ENCODE data around the gene PER3.

Gene PER3

GRCh38 chr1:7839526-7839925 is 55.4 kb downstream of the PER3 start:
- no peak for DNase-seq

GRCh38 chr1:7842517-7842916 is 58.4 kb downstream of the PER3 start:
- DNase-seq, result no peak

GRCh38 chr1:7845761-7846160 is 61.7 kb downstream of the PER3 start:
- no peak for DNase-seq

GRCh38 chr1:7846656-7847055 is 62.6 kb downstream of the PER3 start:
- DNase-seq, result no peak

- DNase-seq, result no peak
Measured at GRCh38 chr1:7847599-7847998, 63.5 kb downstream of the PER3 start.

GRCh38 chr1:7850786-7851185 is 66.7 kb downstream of the PER3 start:
- DNase-seq, result no peak

GRCh38 chr1:7852804-7853683 is 69.0 kb downstream of the PER3 start, which contains the start of gene UTS2:
UTS2 (minus strand) TSS chr1:7853065; CDS start chr1:7853003, 62 bp downstream.
- DNase-seq, result no peak

GRCh38 chr1:7853684-7854026 is 69.6 kb downstream of the PER3 start:
- DNase-seq, result no peak

GRCh38 chr1:7856345-7856744 is 72.3 kb downstream of the PER3 start:
- no peak for DNase-seq

- DNase-seq, result no peak
Measured at GRCh38 chr1:7857000-7857399, 72.9 kb downstream of the PER3 start.

GRCh38 chr1:7857985-7858384 is 73.9 kb downstream of the PER3 start:
- DNase-seq, result no peak

GRCh38 chr1:7859406-7859805 is 75.3 kb downstream of the PER3 start:
- no peak for DNase-seq

- DNase-seq, result no peak
Measured at GRCh38 chr1:7860130-7860529, 76.0 kb downstream of the PER3 start.

- DNase-seq, result no peak
Measured at GRCh38 chr1:7861452-7861851, 77.4 kb downstream of the PER3 start.

- no peak for DNase-seq
Measured at GRCh38 chr1:7862211-7863060, 78.3 kb downstream of the PER3 start.

GRCh38 chr1:7863756-7864328 is 79.8 kb downstream of the PER3 start:
- no peak for DNase-seq

- DNase-seq, result no peak
Measured at GRCh38 chr1:7865978-7866377, 81.9 kb downstream of the PER3 start.

- DNase-seq, result no peak
Measured at GRCh38 chr1:7868070-7868780, 84.1 kb downstream of the PER3 start.

GRCh38 chr1:7869136-7869920 is 85.2 kb downstream of the PER3 start:
- DNase-seq, result no peak

- DNase-seq, result no peak
Measured at GRCh38 chr1:7871136-7871535, 87.0 kb downstream of the PER3 start.

- no peak for DNase-seq
Measured at GRCh38 chr1:7873801-7874795, 90.0 kb downstream of the PER3 start.

Measured in bone marrow (tissue), 2 donors.